SU-DHL-6 (cell line): ENCODE results near the gene PPM1L.

Experiments
- H2AFZ ChIP-seq: fragments of 200-600 bp; sonication (generic); 2 replicates; pipeline ENCODE4 v1.6.1; 2014; ENCODE audit warnings: low read depth, mild to moderate bottlenecking, moderate library complexity, mixed read lengths, antibody characterized with exemption, low read length; ENCODE audit not compliant: severe bottlenecking
- H3F3A ChIP-seq: fragments of 200-600 bp; shearing (Covaris generic); 2 replicates; pipeline ENCODE4 v1.6.0; 2016; ENCODE audit warnings: antibody characterized with exemption, mild to moderate bottlenecking; ENCODE audit not compliant: insufficient read depth
- H3K27ac ChIP-seq: fragments of 200-600 bp; sonication (generic); 2 replicates; pipeline ENCODE4 v1.5.1; 2016; ENCODE audit warnings: low read depth, mild to moderate bottlenecking, low read length, moderate library complexity, mixed read lengths
- H3K27me3 ChIP-seq: fragments of 200-600 bp; sonication (generic), shearing (Covaris generic); 2 replicates; pipeline ENCODE4 v1.6.0; 2014; ENCODE audit warnings: mild to moderate bottlenecking, low read length
- H3K36me3 ChIP-seq: fragments of 200-600 bp; sonication (generic); 2 replicates; pipeline ENCODE4 v1.6.1; 2014; ENCODE audit warnings: mild to moderate bottlenecking, low read length, mixed read lengths
- H3K4me2 ChIP-seq: fragments of 300-600, 200-600 bp; shearing (Covaris generic), sonication (generic); 2 replicates; pipeline ENCODE4 v1.6.0; 2014; ENCODE audit warnings: low read length, low read depth, mild to moderate bottlenecking; ENCODE audit not compliant: poor library complexity, severe bottlenecking
- H3K4me3 ChIP-seq: fragments of 200-600 bp; sonication (generic); 2 replicates; pipeline ENCODE4 v1.5.1; 2014; ENCODE audit warnings: antibody characterized with exemption, low read length, mild to moderate bottlenecking, mixed read lengths; ENCODE audit not compliant: insufficient read depth, poor library complexity, severe bottlenecking
- H3K79me2 ChIP-seq: fragments of 200-600 bp; sonication (generic); 2 replicates; pipeline ENCODE4 v1.6.1; 2014; ENCODE audit warnings: mild to moderate bottlenecking, low read length, moderate library complexity; ENCODE audit not compliant: insufficient read depth
- H3K9ac ChIP-seq: fragments of 200-600 bp; sonication (generic); 2 replicates; pipeline ENCODE4 v1.7.0; 2014; ENCODE audit warnings: mild to moderate bottlenecking, low read length
- H3K9me2 ChIP-seq: fragments of 200-600 bp; sonication (generic); replicated peaks from 2 replicates; pipeline ENCODE4 v1.6.1; 2014; ENCODE audit warnings: low read length; ENCODE audit not compliant: insufficient read depth
- H3K9me3 ChIP-seq: fragments of 200-600 bp; sonication (generic); 2 replicates; pipeline ENCODE4 v1.6.1; 2014; ENCODE audit warnings: low read length, mixed read lengths; ENCODE audit not compliant: insufficient read depth
- H4K20me1 ChIP-seq: fragments of 200-600 bp; sonication (generic); 2 replicates; pipeline ENCODE4 v1.6.1; 2014; ENCODE audit warnings: low read depth, mild to moderate bottlenecking, antibody characterized with exemption, low read length, moderate library complexity, mixed read lengths
- CTCF ChIP-seq: fragments of 200-600 bp; sonication (generic); IDR thresholded peaks from one replicate; pipeline ENCODE4 v1.5.1; 2017; ENCODE audit warnings: antibody characterized with exemption, mild to moderate bottlenecking, low read length, moderate library complexity; ENCODE audit not compliant: insufficient read depth, poor library complexity, severe bottlenecking
- EZH2phosphoT487 ChIP-seq: fragments of 200-600 bp; sonication (generic), shearing (Covaris generic); conservative IDR thresholded peaks from 2 replicates; pipeline ENCODE4 v1.6.1; 2018; ENCODE audit warnings: mild to moderate bottlenecking, antibody characterized with exemption, low read length, moderate library complexity, mixed read lengths

The PPM1L gene

GRCh38 chr3:160746976-160747375 is 9.1 kb upstream of the PPM1L start:
- no peak overlapping the region for H3K27ac ChIP-seq

GRCh38 chr3:160747422-160747821 is 8.6 kb upstream of the PPM1L start:
- Histone ChIP-seq H3K9me3 (no peaks in the 10 kb centered on the region), H2AFZ (no peak overlapping the region), H3K9me2 (no peaks in the 10 kb centered on the region), H3K4me3 (no peak overlapping the region), H3K27me3 (no peaks in the 10 kb centered on the region), H3F3A (no peaks in the 10 kb centered on the region), H4K20me1 (no peaks in the 10 kb centered on the region), H3K4me2 (no peak overlapping the region), H3K36me3 (no peaks in the 10 kb centered on the region), H3K9ac (no peak overlapping the region), H3K27ac (no peak overlapping the region), H3K79me2 (no peaks in the 10 kb centered on the region)
- TF ChIP-seq EZH2phosphoT487, result no peak
- no peak for TF ChIP-seq CTCF

More at GRCh38 chr3:160746976-160747375, 9.1 kb upstream of the PPM1L start:
- no peak overlapping the region for H2AFZ ChIP-seq
- H3K36me3 ChIP-seq, result no peaks in the 10 kb centered on the region
- H3K9ac ChIP-seq, result no peak overlapping the region
- no peaks in the 10 kb centered on the region for H3K27me3 ChIP-seq
- H3K9me2 ChIP-seq, result no peaks in the 10 kb centered on the region
- no peaks in the 10 kb centered on the region for H4K20me1 ChIP-seq
- H3K4me2 ChIP-seq, result no peak overlapping the region
- no peaks in the 10 kb centered on the region for H3K79me2 ChIP-seq
- no peaks in the 10 kb centered on the region for H3F3A ChIP-seq
- TF ChIP-seq CTCF (no peak), EZH2phosphoT487 (no peak)
- H3K4me3 ChIP-seq, result no peak overlapping the region
- no peaks in the 10 kb centered on the region for H3K9me3 ChIP-seq

- H4K20me1 ChIP-seq, result no peaks in the 10 kb centered on the region
- H3K9me2 ChIP-seq, result no peaks in the 10 kb centered on the region
- H3K4me2 ChIP-seq, result no peak overlapping the region
- no peak overlapping the region for H2AFZ ChIP-seq
- no peak overlapping the region for H3K9ac ChIP-seq
- no peaks in the 10 kb centered on the region for H3K79me2 ChIP-seq
- H3K4me3 ChIP-seq, result no peak overlapping the region
- no peaks in the 10 kb centered on the region for H3K36me3 ChIP-seq
- H3K27ac ChIP-seq, result no peak overlapping the region
- H3K9me3 ChIP-seq, result no peaks in the 10 kb centered on the region
- H3K27me3 ChIP-seq, result no peaks in the 10 kb centered on the region
- no peaks in the 10 kb centered on the region for H3F3A ChIP-seq
- TF ChIP-seq CTCF, result no peak
- TF ChIP-seq EZH2phosphoT487, result no peak
These were observed 7.8 kb upstream of the PPM1L start for GRCh38 chr3:160748231-160748630.
